ENCODE measurements around the gene SUGCT. TPM values are rescaled to one million over a fixed set of nuclear protein-coding genes. Genes with fewer than 3 reads are reported as not detected.

SUGCT gene
- total and polyA plus RNA-seq, 2 of the 8 experiments (the other 6 are each of a cell fraction or from before 2014, with no cell fraction given) = 2.8 to 5.4 TPM

GRCh38 chr7:40622941-40623501, 488.2 kb downstream of the SUGCT start:
- no peak overlapping the region for H4K5ac ChIP-seq (ENCODE audit: insufficient read length, low read depth, low read length)
- H3K27ac ChIP-seq (ENCODE audit: low read depth, low read length) = no peak overlapping the region
- H2AK5ac ChIP-seq (ENCODE audit: low read depth, low read length) = no peak overlapping the region
- H3K4me3 ChIP-seq (ENCODE audit: extremely low read depth in 1 of 4, insufficient read depth in 2 of 4, low read depth in 3 of 4, low read length in 4 of 4) = no peak overlapping the region
- no peak overlapping the region for H2AFZ ChIP-seq (ENCODE audit: low read length)
- H2BK12ac ChIP-seq (ENCODE audit: low read depth, low read length) = no peak overlapping the region
- H3K4me2 ChIP-seq (ENCODE audit: insufficient read depth in 1 of 2, low read depth in 2 of 2, low read length in 2 of 2) = no peak overlapping the region
- CTCF ChIA-PET (ENCODE audit: partially characterized antibody) = no interaction called here
- no peaks in the 10 kb centered on the region; the same call in 1 of the 2 replicates for H3K23me2 ChIP-seq (ENCODE audit: low read depth, low read length)
- no peak overlapping the region for H2BK15ac ChIP-seq (ENCODE audit: low read length)
- H3K9ac ChIP-seq (replicated peaks in 1 of 4; ENCODE audit: extremely low read depth in 1 of 4, low read depth in 3 of 4, low read length in 3 of 4) = no peak overlapping the region
- H3K79me1 ChIP-seq (ENCODE audit: low read depth, low read length) = no peaks in the 10 kb centered on the region
- no peak overlapping the region for H2BK120ac ChIP-seq (replicated peaks; ENCODE audit: low read depth, low read length)
- no peaks in the 10 kb centered on the region for H3K36me3 ChIP-seq (ENCODE audit: control insufficient read depth in 2 of 4, insufficient read depth in 4 of 4, low read length in 3 of 4)
- FAIRE-seq = no peak
- H4K20me1 ChIP-seq (replicated peaks in 1 of 2; ENCODE audit: control insufficient read depth in 1 of 2, insufficient read depth in 2 of 2, low read length in 2 of 2) = no peaks in the 10 kb centered on the region
- no peak overlapping the region for H3K56ac ChIP-seq (replicated peaks; ENCODE audit: insufficient read length, low read depth, low read length)
- H3K4me1 ChIP-seq (replicated peaks in 1 of 4; ENCODE audit: control insufficient read depth in 3 of 4, insufficient read depth in 4 of 4, low read length in 3 of 4) = no peaks in the 10 kb centered on the region
- no peak overlapping the region for H3K18ac ChIP-seq (ENCODE audit: extremely low read depth, low read length)
- POLR2A ChIA-PET (ENCODE audit: partially characterized antibody) = no interaction called here
- 89% methylated on average over 3 of the region's 3 CpGs; no CpG with 5 or more reads in 1 of the 2 experiments for WGBS, 2 experiments (ENCODE audit: extremely low coverage in 1 of 2, insufficient coverage in 1 of 2, insufficient read length in 1 of 2, insufficient replicate concordance in 2 of 2, low coverage in 1 of 2, low lambda C conversion rate in 2 of 2, missing lambda C conversion rate in 1 of 2)
- no peak overlapping the region for H3K4ac ChIP-seq (replicated peaks; ENCODE audit: insufficient read length, low read depth, low read length)
- no peaks in the 10 kb centered on the region for H3K9me3 ChIP-seq (ENCODE audit: insufficient read depth in 2 of 2, low read depth in 1 of 2, low read length in 1 of 2)
- H3K23ac ChIP-seq (ENCODE audit: insufficient read length) = no peak overlapping the region
- H3K79me2 ChIP-seq (ENCODE audit: control insufficient read depth in 1 of 2, insufficient read depth in 2 of 2, low read length in 2 of 2) = no peaks in the 10 kb centered on the region
- H4K8ac ChIP-seq (ENCODE audit: extremely low read depth, insufficient read depth, low read length) = no peak overlapping the region
- no peak overlapping the region for H4K91ac ChIP-seq (replicated peaks; ENCODE audit: insufficient read length, low read length)
- H2BK5ac ChIP-seq (ENCODE audit: low read depth, low read length) = no peak overlapping the region
- DNase-seq (ENCODE audit: low read depth in 1 of 2, low spot score in 2 of 2) = no peak
- no peaks in the 10 kb centered on the region for H3K27me3 ChIP-seq (replicated peaks in 1 of 4; ENCODE audit: control insufficient read depth in 3 of 4, extremely low read depth in 1 of 4, insufficient read depth in 3 of 4, low read length in 3 of 4)
- H2BK20ac ChIP-seq (ENCODE audit: low read length) = no peak overlapping the region
- H3K14ac ChIP-seq (ENCODE audit: insufficient read length) = no peak overlapping the region
- TF ChIP-seq RAD21 (IDR thresholded peaks at IDR 0.05 in 1 of 2, conservative IDR thresholded peaks at IDR 0.05 in 1 of 2; ENCODE audit: low read depth in 2 of 2, low read length in 2 of 2) (no peak), NRF1 (IDR thresholded peaks at IDR 0.05; ENCODE audit: low read depth, low read length) (no peak), E2F6 (IDR thresholded peaks at IDR 0.05) (no peak), CHD1 (IDR thresholded peaks at IDR 0.05; ENCODE audit: low read depth, low read length) (no peak), CBX8 (IDR thresholded peaks at IDR 0.05; ENCODE audit: borderline replicate concordance, low read depth, low read length) (no peak), SP4 (IDR thresholded peaks at IDR 0.05; ENCODE audit: low read length) (no peak), CREB1 (IDR thresholded peaks at IDR 0.05) (no peak), BACH1 (IDR thresholded peaks at IDR 0.05; ENCODE audit: low read length) (no peak), KDM5A (IDR thresholded peaks at IDR 0.05; ENCODE audit: low read length) (no peak), KDM1A (IDR thresholded peaks at IDR 0.05; ENCODE audit: borderline replicate concordance, low read length) (no peak), SP2 (IDR thresholded peaks at IDR 0.05; ENCODE audit: low read length) (no peak), CTBP2 (IDR thresholded peaks at IDR 0.05; ENCODE audit: borderline replicate concordance, insufficient read depth, insufficient read length, low read length) (no peak), TAF7 (optimal IDR thresholded peaks at IDR 0.05; ENCODE audit: borderline replicate concordance, low read depth, low read length) (no peak), SUZ12 (IDR thresholded peaks at IDR 0.05; ENCODE audit: low read length) (no peak)
